C4-2B (cell line): ENCODE measurements around the gene HLF.

Experiments
- CTCF ChIP-seq: fragments of 450-650 bp; conservative IDR thresholded peaks from 2 replicates; pipeline ENCODE4 v1.5.1; 2017; ENCODE audit warnings: mild to moderate bottlenecking
- ZFX ChIP-seq: fragments of 450-650 bp; IDR thresholded peaks from 2 replicates; pipeline ENCODE4 v1.6.1; 2017

- TF ChIP-seq CTCF (no peak), ZFX (no peak)
These were observed 39.5 kb upstream of the HLF start for GRCh38 chr17:55225237-55225636.
